Fibroblast of peridontal ligament (primary cell): ENCODE measurements around the gene ADAMTS14.

Experiments
- DNase-seq: peaks from one replicate; pipeline ENCODE4 v3.0.0-alpha.2; 2010; ENCODE audit errors: extremely low read depth

ADAMTS14 gene

DNA sequence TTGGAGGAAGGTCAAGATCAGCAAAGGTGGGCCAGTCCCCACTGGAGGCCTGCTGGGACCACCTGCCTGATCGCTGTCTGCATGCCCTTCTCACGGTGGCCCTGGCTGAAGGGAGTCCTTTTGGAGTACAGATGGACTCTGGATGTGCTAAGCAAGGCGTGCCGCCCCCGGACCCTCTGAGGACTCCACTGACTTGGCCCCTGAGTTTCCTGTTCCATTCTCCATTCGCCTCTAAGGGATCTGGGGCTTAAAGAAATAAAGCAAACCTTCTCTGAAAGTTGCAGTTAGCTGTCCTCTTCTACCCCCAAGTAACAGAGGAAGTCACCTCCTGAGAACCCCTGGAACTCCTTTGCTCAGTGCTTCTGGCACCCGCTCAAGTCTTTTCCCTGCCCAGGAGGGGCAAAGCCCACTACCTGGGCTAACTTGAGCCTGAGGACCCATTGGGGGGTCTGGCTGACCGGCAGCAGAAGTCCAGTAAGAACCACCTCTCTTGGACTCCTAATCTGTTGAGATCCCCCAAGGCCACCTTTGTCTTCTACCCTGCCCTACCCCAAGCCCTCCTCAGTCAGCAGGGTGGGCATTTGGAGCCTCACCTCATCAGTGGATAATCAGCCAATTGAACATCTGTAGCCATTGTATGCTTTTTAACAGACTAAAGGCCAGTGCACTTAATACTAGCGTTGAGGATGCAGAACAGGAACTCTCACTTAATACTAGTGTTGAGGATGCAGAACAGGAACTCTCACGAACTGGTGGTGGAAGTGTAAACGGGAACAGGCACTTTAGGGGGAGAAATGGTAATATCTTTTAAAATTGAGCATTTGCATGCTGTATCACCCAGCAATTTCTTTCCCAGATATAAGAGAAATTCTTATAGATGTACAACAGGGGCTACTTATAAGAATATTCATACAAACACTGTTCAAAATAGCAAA, 110.7 kb downstream of the ADAMTS14 start:
- no peak for DNase-seq

DNA sequence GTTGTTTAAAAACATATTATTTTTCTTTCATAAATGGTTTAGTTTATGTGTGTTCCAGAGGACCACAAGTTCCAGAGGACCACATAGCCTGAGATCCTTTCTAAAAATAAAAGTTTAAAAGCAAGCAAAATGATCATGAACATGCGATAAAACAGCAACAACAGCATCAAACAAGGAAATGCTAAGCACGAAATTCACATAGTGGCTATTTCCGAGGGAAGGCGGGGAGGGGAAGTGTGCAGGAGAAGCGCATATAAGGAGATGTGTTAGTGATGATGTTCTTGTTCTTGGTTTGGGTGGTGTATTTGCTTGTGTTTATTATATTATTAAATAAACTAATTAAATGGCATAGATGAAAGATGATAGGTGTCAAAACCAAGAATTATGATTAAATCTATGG, 111.7 kb downstream of the ADAMTS14 start:
- DNase-seq, result no peak

DNA sequence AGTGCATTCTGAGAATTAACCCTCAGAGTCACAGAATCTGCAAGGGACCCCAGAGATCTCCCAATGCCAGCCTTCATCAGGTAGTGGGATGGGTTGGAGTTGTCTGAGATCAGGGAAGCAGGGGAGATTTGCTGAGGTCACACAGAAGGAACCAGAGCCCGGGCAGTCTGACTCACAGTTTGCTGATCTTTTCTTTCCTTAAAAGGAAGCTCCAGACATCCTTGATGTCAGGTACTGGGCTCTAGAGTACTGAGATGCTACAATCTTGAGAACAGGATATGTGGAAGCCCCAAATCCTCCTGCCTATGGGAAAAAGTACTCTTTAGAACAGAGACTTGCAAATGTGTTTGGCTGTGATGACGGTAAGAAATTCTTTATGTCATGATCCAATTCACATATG, 112.2 kb downstream of the ADAMTS14 start:
- DNase-seq, result no peak

DNA sequence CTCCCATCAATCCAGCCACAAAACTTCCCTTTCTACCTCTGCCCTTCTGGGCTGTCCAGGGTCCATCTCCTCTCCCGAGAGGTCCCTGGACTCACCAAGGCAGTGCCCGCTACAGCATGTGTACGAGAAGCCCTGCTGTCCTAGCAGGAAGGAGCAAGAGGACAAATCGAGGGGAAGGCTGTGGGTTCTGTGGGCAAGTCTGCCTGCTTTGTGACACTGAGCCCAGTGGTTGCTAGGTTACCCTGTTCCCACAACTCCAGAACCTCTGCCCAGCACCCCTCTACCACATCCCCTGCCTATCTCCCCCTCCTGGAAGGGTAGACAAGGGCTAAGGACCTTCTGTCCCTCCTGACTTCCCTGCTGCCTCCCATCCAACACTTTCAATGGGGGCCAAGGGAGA, 112.9 kb downstream of the ADAMTS14 start, which contains the start of gene TBATA:
Gene TBATA (minus strand): TSS at position 188 of the 400 bp plus-strand sequence. CDS start 1,998 bp downstream, outside the sequence.
- no peak for DNase-seq

DNA sequence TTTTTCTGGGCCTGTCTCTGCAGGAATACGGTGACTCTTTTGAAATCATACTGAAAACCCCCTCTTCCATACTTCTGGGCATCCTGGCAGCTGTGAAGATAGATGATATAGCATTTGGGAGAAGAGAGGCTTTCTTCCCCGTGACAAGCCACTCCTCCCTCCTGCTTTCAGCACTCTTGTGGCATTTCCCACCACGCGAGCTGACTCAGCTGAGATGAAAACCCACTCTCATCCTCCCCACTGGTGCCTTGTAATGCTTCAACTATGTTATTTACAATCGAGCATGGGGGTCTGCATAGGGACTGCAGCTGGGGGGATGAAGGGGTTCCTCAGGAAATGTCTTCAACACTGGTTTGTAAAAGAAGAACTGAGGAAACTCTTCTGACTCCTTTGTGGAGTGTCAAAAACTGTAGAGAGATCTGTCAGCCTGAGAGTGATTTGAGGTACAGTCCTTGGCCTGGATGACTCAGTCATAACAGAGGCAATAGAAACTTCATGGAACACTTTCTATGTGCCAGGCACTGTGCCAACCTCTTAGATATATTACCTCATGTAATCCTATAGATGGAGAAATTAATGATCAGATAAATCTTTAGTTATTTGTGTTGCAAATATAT, 114.6 kb downstream of the ADAMTS14 start:
- peak; percentile 51 for DNase-seq

DNA sequence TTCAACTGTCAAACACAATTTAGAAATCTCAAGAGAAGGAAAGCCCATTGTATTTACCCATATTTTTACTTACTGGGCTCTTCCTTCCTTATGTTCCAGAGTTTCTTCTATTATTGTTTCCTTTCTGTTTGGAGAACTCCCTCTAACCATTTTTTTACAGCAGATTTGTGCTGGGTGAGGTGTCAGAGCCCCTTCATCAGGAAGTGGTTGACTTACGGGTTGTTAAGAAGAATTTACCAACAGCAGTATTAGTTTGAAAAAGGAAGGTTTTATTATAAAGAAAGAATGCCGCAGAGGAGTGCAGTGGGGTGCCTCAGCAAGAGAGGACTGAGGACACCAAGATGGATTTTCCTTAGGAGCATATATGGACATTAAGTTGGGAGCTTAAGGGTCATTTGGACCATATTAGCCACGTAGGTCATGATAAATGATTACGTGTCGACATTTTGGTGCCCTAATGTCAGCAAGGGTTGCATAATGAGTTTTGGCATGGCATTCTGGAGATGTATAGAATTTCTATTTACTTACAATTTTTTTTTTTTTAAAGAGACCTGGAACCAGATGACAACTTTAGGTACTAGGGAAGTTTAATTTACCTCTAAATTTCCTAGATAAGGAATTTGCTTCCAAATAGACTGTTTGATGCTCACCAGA, 119.2 kb downstream of the ADAMTS14 start:
- DNase-seq, result no peak

DNA sequence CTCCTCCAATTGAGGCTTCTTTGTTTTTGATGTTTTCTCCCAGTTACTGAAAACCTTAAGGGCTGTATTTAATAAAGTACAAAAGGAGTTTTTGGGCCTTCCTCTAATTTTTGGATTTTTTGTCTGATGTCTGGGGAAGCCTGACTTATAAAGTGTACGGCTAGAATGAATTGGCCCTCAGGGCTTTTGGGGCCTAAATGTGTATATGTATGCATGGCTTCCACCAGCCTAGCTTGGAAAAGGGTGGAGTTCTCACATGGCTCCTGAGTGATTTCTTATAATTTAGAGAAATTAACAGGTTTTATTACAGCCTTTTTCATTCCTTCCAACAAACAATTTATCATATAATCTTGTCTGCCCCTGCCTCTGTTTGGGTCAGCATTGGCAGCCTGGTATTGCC, 123.3 kb downstream of the ADAMTS14 start:
- no peak for DNase-seq

DNA sequence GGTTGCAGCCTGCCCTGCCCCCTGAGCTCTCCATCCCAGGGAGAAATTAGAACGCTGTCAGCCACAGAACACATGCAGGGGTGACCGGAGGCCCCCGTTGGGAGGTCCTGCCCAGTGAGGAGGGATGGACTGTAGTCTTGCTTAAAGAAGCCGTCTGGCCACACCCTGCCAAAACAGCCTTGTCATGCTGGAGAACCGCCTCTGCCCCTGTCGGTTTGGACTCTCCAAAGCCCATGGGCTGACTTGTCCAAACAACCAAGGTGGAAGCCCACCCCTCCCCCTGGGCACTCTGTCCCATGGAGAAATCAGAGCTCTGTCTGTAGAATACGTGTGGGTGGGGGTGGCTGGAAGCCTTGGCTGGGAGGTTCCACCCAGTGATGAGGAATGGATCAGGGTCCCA, 125.5 kb downstream of the ADAMTS14 start:
- no peak for DNase-seq

DNA sequence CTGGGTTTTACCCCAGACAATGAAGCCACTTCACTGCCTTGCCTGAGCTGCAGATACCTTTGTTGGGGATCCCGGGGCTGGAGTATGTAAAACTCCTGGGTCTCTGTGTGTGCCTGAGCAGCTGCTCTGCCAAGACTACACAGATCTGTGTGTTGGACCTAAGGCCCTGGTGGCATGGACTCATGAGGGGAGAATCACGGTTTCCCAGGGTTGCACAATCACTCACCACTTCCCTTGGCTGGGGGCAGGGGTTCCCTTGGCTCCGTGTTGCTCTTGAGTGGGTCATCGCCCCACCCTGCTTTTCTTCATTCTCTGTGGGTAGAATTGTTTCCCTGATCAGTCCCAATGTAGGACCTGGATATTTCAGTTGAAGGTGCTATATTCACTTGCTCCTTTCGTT, 126.8 kb downstream of the ADAMTS14 start:
- DNase-seq, result no peak

DNA sequence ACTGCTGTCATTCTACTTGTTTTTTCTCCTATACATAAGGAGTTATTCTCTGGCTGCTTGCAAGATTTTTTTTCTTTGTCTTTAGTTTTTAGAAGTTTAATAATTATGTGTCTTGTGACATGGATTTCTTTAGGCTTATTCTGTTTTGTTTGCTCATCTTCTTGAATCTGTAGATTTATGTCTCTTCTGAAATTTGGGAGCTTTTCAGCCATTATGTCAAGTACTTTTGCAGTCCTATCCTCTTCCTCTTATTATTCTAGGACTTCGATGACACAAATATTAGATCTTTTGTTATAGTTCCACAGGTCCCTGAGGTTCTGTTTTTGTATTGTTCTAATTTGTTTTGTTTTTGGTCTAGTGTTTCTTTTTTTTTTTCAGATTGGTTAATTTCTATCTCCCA, 129.5 kb downstream of the ADAMTS14 start:
- DNase-seq, result no peak

DNA sequence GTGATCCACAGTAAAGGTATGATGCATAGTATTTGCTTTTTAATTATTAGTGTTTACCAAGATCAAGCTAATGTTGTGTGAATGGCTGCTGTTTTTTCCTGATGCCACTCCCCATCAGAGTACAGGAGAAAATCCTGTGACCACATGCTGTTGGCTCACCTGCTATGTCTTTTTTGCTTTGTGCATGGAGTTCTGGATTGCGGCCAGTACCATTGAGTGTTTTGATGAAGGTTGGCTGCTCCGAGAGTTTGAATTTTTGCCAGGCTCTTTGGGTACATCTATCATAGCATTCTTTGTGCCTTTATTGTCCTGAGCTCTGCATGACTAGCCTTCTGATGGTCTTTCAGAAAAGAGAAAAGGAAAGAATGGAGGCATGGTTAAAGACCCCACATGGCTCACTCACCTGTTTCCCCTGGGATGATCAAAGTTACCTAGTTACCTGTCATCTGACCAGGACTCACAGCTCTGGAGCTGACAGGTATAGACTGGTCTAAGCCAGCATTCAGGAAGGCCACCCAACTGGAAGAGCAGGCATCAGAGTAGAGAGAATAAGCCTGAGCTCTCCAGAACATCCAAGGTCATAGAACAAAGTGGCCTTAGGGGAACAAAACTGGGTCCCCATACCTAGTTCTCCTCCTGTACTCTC, 131.6 kb downstream of the ADAMTS14 start:
- no peak for DNase-seq

DNA sequence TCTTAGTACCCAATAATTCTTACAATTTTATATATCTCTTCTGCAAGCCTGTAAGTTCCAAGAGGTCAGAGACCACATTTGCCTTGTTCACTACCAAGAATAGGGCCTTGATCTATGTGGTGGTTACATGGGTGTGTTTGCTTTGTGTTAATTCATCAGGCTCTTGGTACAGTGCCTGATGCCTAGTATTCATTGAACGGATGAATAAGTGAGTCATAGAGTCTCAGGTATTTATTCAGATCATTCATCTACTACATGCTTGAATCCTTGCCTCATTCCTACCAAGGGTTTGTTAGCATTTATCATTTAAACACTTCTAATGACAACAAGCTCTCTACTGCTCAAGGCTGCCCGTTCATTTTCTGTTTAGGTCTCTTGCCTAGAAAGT, 132.1 kb downstream of the ADAMTS14 start:
- no peak for DNase-seq

DNA sequence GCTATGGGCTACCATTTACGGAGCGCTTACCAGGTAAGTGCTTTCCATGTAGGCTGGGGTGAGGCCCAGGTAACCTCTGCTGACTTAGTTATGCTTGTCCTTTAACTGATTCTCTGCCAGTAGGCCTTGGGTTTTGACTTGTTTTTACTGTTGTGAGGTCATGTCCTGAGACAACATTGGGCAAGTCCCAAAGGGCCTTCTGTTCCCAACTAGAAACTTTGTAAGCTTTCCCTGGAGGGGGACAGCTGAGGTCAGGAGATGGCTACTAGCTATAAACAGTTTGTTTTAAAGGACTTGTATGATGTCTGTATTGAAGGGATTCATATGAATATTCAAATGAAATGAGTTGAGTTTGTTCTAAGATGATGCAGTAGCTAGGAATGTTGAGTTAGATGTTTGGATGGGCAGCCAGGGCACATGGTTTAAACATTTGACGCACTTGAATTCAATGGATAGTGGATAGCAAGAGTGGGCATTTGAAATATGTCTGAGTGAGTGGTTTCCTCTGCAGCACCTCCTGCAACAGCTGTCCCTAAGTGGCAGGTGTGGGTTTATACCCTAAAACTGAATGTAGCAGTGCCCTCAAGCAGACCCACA, 133.4 kb downstream of the ADAMTS14 start:
- no peak for DNase-seq

DNA sequence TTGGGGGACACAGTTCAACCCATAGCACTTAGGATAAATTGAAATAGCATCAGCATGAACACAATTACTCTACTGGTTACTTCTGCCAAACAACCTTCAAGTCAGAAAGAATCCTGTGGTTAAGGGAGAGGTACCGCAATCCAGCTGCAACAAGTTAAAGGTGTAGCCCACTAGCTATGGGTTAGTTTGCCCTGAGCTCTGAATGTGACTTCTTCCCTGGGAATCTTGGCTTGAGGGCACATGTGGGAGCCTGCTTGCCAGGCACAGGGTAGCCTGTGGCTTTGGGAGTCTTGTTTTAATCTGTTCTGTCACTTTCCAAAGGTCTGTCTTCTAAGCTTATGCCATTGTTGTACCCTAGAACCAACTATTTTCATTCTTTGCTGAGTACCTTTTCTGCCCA, 134.5 kb downstream of the ADAMTS14 start:
- DNase-seq, result no peak

DNA sequence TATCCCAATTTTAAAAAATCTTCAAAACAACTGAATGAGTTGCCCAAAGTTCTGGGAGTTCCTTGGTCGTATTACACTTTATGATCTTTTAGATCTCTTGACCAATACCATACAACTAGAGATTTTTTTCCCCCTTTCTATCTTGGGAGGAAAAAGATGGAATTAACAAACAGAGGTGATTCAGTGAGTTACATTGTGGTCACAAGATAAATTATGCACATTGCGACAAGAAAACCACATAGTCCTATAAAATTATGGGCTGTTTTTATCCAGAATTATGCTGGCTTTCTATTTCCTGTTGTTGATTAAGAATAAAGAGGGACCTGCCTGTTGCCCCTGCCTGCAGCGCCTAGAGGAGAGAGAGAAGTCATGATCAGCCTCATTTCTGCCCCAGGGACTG, 135.2 kb downstream of the ADAMTS14 start:
- no peak for DNase-seq

DNA sequence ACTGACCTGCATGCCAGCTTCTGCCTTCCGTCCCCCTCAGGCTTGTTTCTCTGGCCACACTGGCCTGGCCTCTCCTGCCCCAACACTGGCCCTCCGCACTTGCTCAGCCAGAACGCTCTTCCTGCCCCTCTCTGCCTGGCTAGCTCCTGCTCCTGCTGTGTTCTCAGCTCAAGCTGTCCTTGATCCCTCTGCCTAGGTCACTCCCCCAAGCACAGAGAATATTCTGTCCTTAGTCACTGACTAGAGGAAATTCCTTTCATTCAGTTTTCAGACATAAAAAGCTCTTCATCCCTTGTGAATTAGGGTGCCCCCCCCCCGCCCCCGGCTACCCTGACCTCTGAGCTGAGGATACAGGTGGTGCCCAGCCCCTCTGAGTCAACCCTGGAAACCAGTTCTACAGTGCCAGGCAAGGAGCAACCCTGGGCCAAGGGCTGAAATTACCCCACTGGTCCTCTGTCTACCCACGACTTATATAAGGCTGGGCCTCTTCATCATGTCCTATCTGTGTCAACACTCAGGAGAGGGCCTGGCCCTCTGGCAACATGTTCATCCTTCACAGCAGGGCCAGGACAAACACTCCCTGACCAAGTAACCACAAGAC, 136.8 kb downstream of the ADAMTS14 start:
- DNase-seq, result no peak

DNA sequence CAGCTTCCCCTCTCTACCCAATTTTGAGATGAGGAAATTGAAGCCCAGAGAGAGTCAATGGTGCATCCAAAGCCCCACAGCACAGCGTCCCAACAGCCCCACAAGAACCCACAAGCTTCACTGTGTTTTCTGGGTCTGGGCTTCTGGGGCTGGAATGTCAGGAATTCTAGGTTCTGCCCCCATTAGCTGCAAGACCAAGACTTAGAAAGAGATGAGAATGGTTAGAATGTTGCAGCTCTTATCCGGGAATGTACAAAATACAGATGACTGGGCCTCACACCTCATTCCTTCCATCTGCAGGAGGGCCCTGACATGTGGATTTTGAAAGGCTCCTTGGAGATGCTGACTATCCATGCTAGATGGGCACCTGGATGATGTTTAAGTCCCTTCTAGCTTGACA, 137.4 kb downstream of the ADAMTS14 start:
- DNase-seq, result no peak

DNA sequence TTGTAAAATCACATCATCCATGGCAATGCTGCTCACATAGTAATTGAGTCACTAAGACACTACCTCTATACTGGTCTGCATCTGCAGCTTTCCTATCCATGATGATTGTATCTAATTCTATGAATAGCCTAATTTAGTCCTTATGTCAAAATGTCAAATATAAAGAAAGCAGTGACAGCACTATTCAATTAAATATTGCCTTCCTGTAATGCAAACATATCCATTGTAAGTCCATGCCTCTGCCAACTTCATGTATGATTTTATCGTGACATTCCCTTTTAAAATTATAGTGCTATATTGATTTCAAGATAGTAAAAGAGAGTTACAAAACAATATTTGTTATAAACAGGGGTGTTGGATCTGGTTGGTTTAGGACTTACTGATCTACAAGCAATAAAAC, 138.7 kb downstream of the ADAMTS14 start:
- no peak for DNase-seq

DNA sequence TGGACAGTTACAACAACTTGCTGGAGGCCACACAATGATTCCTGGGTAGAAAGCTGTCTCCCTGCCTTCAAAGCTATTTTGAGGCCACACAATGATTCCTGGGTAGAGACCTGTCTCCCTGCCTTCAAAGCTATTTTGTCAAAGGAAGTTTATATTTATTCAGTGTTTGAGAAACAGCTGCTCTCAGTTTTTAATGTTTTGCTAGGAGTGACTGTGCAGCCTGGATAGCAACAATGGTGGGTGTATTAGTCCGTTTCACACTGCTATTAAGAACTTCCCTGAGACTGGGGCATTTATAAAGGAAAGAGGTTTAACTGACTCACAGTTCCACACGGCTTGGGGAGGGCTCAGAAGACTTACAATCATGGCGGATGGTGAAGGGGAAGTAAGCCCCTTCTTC, 139.6 kb downstream of the ADAMTS14 start:
- no peak for DNase-seq
